Immature natural killer cell (primary cell): ENCODE data around the gene TMEFF2. TPM values are rescaled to one million over a fixed set of nuclear protein-coding genes. Genes with fewer than 3 reads are reported as not detected.

Experiments
- DNase-seq, 3 donors: peaks; one replicate each; pipeline ENCODE4 v3.0.0; 2022; ENCODE audit warnings: mixed read lengths in 1 of 3
- H3K27ac Mint-ChIP-seq, 6 donors: one replicate each; pipeline ENCODE4 v1.8.0; 2020; ENCODE audit warnings: mixed read lengths in 6 of 6, mild to moderate bottlenecking in 5 of 6, inconsistent platforms in 4 of 6, moderate library complexity in 3 of 6
- H3K27me3 Mint-ChIP-seq, 3 donors: one replicate each; pipeline ENCODE4 v1.8.0; 2020 to 2021; ENCODE audit warnings: low read depth in 3 of 3, mild to moderate bottlenecking in 3 of 3, mixed read lengths in 3 of 3, moderate library complexity in 3 of 3, inconsistent platforms in 1 of 3
- H3K36me3 Mint-ChIP-seq, 3 donors: one replicate each; pipeline ENCODE4 v1.8.0; 2020; ENCODE audit warnings: mixed read lengths in 3 of 3, inconsistent platforms in 2 of 3, mild to moderate bottlenecking in 2 of 3
- H3K4me1 Mint-ChIP-seq, 2 donors: one replicate each; pipeline ENCODE4 v1.8.0; 2020; ENCODE audit warnings: inconsistent platforms in 2 of 2, mild to moderate bottlenecking in 2 of 2, mixed read lengths in 2 of 2, moderate library complexity in 1 of 2
- H3K4me3 Mint-ChIP-seq, 5 donors: one replicate each; pipeline ENCODE4 v1.8.0; 2020; ENCODE audit warnings: mild to moderate bottlenecking in 5 of 5, mixed read lengths in 5 of 5, inconsistent platforms in 3 of 5, moderate library complexity in 3 of 5
- H3K9me3 Mint-ChIP-seq, 6 donors: one replicate each; pipeline ENCODE4 v1.8.0; 2020; ENCODE audit warnings: mild to moderate bottlenecking in 6 of 6, mixed read lengths in 6 of 6, inconsistent platforms in 4 of 6, moderate library complexity in 3 of 6
- polyA plus RNA-seq, 3 donors: library from polyadenylated mRNA; unstranded; fragments of 300-500 nt; fragmentation: Illumina TruSeq; gene quantifications; one replicate each; pipeline ENCODE4 v1.2.3, GENCODE V29; 2021

TMEFF2 gene
- polyA plus RNA-seq, 3 donors from 2014 or later, result not detected

GRCh38 chr2:192026059-192026824, 168.5 kb downstream of the TMEFF2 start:
- Mint-ChIP-seq H3K4me3 (no peak overlapping the region), H3K4me1 (no peaks in the 10 kb centered on the region), H3K27ac (no peak overlapping the region), H3K27me3 (peaks cover 0 to 2% (median 0%) of the 10 kb centered on the region in 3 donors), H3K9me3 (no peaks in the 10 kb centered on the region), H3K36me3 (no peaks in the 10 kb centered on the region)
- DNase-seq, result no peak

- H3K4me1 Mint-ChIP-seq, result no peaks in the 10 kb centered on the region
- H3K9me3 Mint-ChIP-seq, result no peaks in the 10 kb centered on the region
- H3K4me3 Mint-ChIP-seq, result no peak overlapping the region
- no peak overlapping the region for H3K27ac Mint-ChIP-seq
- peaks cover 0 to 2% (median 0%) of the 10 kb centered on the region in 3 donors for H3K27me3 Mint-ChIP-seq
- no peak for DNase-seq
- H3K36me3 Mint-ChIP-seq, result no peaks in the 10 kb centered on the region
Observed at GRCh38 chr2:192025637-192026036, 169.1 kb downstream of the TMEFF2 start.

GRCh38 chr2:192023006-192023405, 171.7 kb downstream of the TMEFF2 start:
- no peaks in the 10 kb centered on the region for H3K36me3 Mint-ChIP-seq
- H3K9me3 Mint-ChIP-seq, result no peaks in the 10 kb centered on the region
- H3K27me3 Mint-ChIP-seq, result peaks cover 0 to 2% (median 0%) of the 10 kb centered on the region in 3 donors
- H3K27ac Mint-ChIP-seq, result no peak overlapping the region
- no peaks in the 10 kb centered on the region for H3K4me1 Mint-ChIP-seq
- DNase-seq, result no peak
- no peak overlapping the region for H3K4me3 Mint-ChIP-seq

GRCh38 chr2:192017844-192018243, 176.9 kb downstream of the TMEFF2 start:
- no peak for DNase-seq
- H3K27me3 Mint-ChIP-seq, result peaks cover 0 to 2% (median 2%) of the 10 kb centered on the region in 3 donors
- H3K4me1 Mint-ChIP-seq, result no peaks in the 10 kb centered on the region
- H3K27ac Mint-ChIP-seq, result no peak overlapping the region
- no peaks in the 10 kb centered on the region for H3K36me3 Mint-ChIP-seq
- H3K4me3 Mint-ChIP-seq, result no peak overlapping the region
- no peaks in the 10 kb centered on the region for H3K9me3 Mint-ChIP-seq

GRCh38 chr2:192016265-192016664, 178.5 kb downstream of the TMEFF2 start:
- Mint-ChIP-seq H3K36me3 (no peaks in the 10 kb centered on the region), H3K9me3 (no peaks in the 10 kb centered on the region), H3K4me1 (no peaks in the 10 kb centered on the region), H3K4me3 (no peak overlapping the region), H3K27me3 (peaks cover 0 to 2% (median 2%) of the 10 kb centered on the region in 3 donors), H3K27ac (no peak overlapping the region)
- DNase-seq, result no peak

GRCh38 chr2:192013211-192013610, 181.5 kb downstream of the TMEFF2 start:
- Mint-ChIP-seq H3K4me1 (no peaks in the 10 kb centered on the region), H3K27ac (no peak overlapping the region), H3K36me3 (no peaks in the 10 kb centered on the region), H3K27me3 (peaks cover 0 to 4% (median 2%) of the 10 kb centered on the region in 3 donors), H3K9me3 (no peaks in the 10 kb centered on the region), H3K4me3 (no peak overlapping the region)
- DNase-seq, result no peak

GRCh38 chr2:192011196-192011595, 183.5 kb downstream of the TMEFF2 start:
- H3K9me3 Mint-ChIP-seq, result no peaks in the 10 kb centered on the region
- H3K4me1 Mint-ChIP-seq, result no peaks in the 10 kb centered on the region
- H3K27ac Mint-ChIP-seq, result no peak overlapping the region
- H3K36me3 Mint-ChIP-seq, result no peaks in the 10 kb centered on the region
- no peak for DNase-seq
- H3K27me3 Mint-ChIP-seq, result peaks cover 0 to 4% (median 0%) of the 10 kb centered on the region in 3 donors
- no peak overlapping the region for H3K4me3 Mint-ChIP-seq

- peaks cover 0 to 4% (median 0%) of the 10 kb centered on the region in 3 donors for H3K27me3 Mint-ChIP-seq
- DNase-seq, result no peak
Observed at GRCh38 chr2:192010073-192010472, 184.7 kb downstream of the TMEFF2 start.

GRCh38 chr2:192007581-192008228, 187.0 kb downstream of the TMEFF2 start:
- no peak overlapping the region for H3K4me3 Mint-ChIP-seq
- no peak overlapping the region for H3K27ac Mint-ChIP-seq
- H3K4me1 Mint-ChIP-seq, result no peaks in the 10 kb centered on the region
- no peaks in the 10 kb centered on the region for H3K9me3 Mint-ChIP-seq
- H3K27me3 Mint-ChIP-seq, result peaks cover 0 to 2% (median 0%) of the 10 kb centered on the region in 3 donors
- H3K36me3 Mint-ChIP-seq, result no peaks in the 10 kb centered on the region
- no peak for DNase-seq

More at GRCh38 chr2:192010073-192010472, 184.7 kb downstream of the TMEFF2 start:
- H3K9me3 Mint-ChIP-seq, result no peaks in the 10 kb centered on the region
- H3K36me3 Mint-ChIP-seq, result no peaks in the 10 kb centered on the region
- H3K4me1 Mint-ChIP-seq, result no peaks in the 10 kb centered on the region
- no peak overlapping the region for H3K4me3 Mint-ChIP-seq
- H3K27ac Mint-ChIP-seq, result no peak overlapping the region

GRCh38 chr2:192005211-192005610, 189.5 kb downstream of the TMEFF2 start:
- no peak overlapping the region for H3K27ac Mint-ChIP-seq
- no peak overlapping the region for H3K4me3 Mint-ChIP-seq
- no peak for DNase-seq
- H3K36me3 Mint-ChIP-seq, result no peaks in the 10 kb centered on the region
- H3K4me1 Mint-ChIP-seq, result no peaks in the 10 kb centered on the region
- H3K27me3 Mint-ChIP-seq, result peaks cover 0 to 4% (median 0%) of the 10 kb centered on the region in 3 donors
- no peaks in the 10 kb centered on the region for H3K9me3 Mint-ChIP-seq

- no peaks in the 10 kb centered on the region for H3K4me1 Mint-ChIP-seq
- no peak overlapping the region for H3K27ac Mint-ChIP-seq
- H3K4me3 Mint-ChIP-seq, result no peak overlapping the region
- H3K36me3 Mint-ChIP-seq, result peaks cover 0 to 3% (median 0%) of the 10 kb centered on the region in 3 donors
- DNase-seq, result no peak
- H3K9me3 Mint-ChIP-seq, result no peaks in the 10 kb centered on the region
- H3K27me3 Mint-ChIP-seq, result peaks cover 0 to 4% (median 0%) of the 10 kb centered on the region in 3 donors
Observed at GRCh38 chr2:192004188-192004963, 190.4 kb downstream of the TMEFF2 start.

GRCh38 chr2:192002418-192002817, 192.3 kb downstream of the TMEFF2 start:
- peaks cover 0 to 4% (median 0%) of the 10 kb centered on the region in 3 donors for H3K27me3 Mint-ChIP-seq
- H3K4me1 Mint-ChIP-seq, result no peaks in the 10 kb centered on the region
- H3K27ac Mint-ChIP-seq, result no peak overlapping the region
- peaks cover 0 to 4% (median 0%) of the 10 kb centered on the region in 3 donors for H3K36me3 Mint-ChIP-seq
- H3K4me3 Mint-ChIP-seq, result no peak overlapping the region
- no peaks in the 10 kb centered on the region for H3K9me3 Mint-ChIP-seq
- DNase-seq, result no peak

GRCh38 chr2:192000196-192000980, 194.3 kb downstream of the TMEFF2 start:
- no peak for DNase-seq
- H3K4me1 Mint-ChIP-seq, result no peaks in the 10 kb centered on the region
- H3K27me3 Mint-ChIP-seq, result peaks cover 0 to 4% (median 0%) of the 10 kb centered on the region in 3 donors
- no peaks in the 10 kb centered on the region for H3K9me3 Mint-ChIP-seq
- H3K36me3 Mint-ChIP-seq, result peaks cover 0 to 4% (median 0%) of the 10 kb centered on the region in 3 donors
- no peak overlapping the region for H3K27ac Mint-ChIP-seq
- no peak overlapping the region for H3K4me3 Mint-ChIP-seq
